GM18519 (cell line): ENCODE measurements around the gene NFAT5.

Experiments
- ATAC-seq: cut with Tn5 transposase; IDR thresholded peaks from one replicate; pipeline ENCODE4 v1.9.1; 2021; ENCODE audit warnings: mild to moderate bottlenecking, moderate library complexity; ENCODE audit not compliant: unreplicated experiment, low FRiP score

The NFAT5 gene

GRCh38 chr16:69590590-69590989, 24.8 kb downstream of the NFAT5 start:
- ATAC-seq: no peak

- ATAC-seq: no peak
Observed at GRCh38 chr16:69593751-69594255, 28.0 kb downstream of the NFAT5 start.

DNA sequence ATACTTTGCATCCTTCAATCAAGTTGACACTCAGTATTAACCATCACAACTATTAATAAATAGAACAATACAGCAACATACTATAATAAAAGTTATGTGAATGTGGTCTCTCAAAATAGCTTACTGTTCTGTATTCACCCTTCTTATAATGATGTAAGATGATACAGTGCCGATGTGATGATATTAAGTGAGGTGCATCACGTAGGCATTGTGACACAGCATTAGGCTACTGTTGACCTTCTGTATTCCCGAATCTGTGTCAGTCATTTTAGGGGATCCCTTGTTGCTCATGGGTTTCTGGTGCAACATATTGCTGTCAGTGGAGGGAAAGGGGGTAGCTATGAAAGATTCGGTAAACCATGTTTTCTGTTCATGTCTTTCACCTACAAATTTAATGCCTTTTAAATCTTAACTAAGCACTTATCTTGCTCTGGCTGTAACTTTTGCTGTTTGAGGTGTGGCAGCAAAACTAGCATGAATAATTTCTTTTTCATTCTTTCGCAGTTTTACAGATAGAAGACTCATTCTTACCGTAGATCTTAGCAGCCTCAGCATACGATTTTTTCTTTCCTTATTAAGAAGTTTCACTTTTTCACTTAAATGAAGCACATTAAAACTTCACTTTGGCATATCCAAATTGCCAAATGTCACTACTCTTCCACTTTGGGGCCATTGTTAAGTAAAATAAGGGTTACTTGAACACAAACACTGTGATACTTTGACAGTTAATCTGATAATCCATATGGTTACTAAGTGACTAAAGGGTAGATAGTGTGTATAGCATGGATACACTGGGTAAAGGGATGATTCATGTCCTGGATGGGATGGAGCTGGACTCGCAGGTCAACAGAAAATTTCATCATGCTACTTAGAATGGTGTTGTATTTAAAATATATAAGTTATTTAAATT, 29.6 kb downstream of the NFAT5 start:
- ATAC-seq: no peak

DNA sequence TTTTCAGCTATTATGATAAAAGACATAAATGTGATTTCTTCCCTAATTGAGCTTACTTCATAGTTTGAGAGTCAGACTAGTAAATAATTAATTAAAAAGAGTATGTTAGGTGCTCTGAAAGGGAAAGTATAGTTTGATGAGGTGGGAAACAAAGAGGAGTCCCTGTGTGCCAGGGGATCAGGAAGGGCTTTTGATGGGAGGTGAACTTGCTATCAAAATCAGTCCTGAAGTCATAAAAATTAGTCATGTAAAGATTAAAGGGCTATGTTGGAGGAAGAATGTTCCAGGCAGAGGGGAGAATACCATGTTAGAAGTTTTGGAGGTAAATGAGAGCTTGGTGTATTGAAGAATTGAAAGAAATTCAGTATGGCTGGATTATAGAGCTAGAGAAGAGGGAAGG, 31.0 kb downstream of the NFAT5 start:
- ATAC-seq: no peak

GRCh38 chr16:69598045-69598444, 32.3 kb downstream of the NFAT5 start:
- no peak for ATAC-seq

- ATAC-seq: no peak
Observed at GRCh38 chr16:69599731-69600130, 34.0 kb downstream of the NFAT5 start.

DNA sequence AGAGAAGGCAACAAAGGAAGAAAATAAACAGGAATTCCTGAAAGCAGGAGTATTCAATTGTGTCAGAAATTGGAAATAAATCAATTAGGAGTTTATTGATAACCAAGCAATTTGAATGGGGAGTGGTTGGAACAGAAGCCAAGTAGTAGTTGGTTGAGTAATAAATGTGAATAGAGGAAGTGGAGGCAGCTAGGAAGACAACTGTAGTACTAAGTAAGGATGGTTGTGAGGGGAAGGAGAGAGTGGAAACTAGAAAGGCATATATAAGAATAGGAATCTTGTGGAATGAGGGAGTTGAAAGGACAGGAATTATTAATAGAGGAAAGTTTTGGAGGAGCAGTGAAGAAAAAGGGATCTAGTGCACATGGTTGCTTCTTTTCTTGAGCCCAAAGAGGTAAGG, 34.4 kb downstream of the NFAT5 start:
- ATAC-seq: no peak

DNA sequence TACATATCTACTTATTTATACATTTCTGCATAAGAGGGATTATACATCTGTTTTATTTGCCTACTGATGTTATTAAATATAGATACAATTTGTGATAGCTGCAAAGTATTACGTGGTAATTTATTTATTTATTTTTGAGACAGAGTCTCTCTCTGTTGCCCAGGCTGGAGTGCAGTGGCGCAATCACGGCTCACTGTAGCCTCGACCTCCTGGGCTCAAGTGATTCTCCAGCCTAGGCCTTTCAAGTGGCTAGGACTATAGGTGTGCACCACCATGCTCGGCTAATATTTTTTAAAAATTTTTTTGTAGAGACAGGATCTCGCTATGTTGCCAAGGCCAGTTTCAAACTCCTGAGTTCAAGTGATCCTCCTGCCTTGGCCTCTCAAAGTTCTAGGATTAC, 35.5 kb downstream of the NFAT5 start:
- ATAC-seq: no peak

DNA sequence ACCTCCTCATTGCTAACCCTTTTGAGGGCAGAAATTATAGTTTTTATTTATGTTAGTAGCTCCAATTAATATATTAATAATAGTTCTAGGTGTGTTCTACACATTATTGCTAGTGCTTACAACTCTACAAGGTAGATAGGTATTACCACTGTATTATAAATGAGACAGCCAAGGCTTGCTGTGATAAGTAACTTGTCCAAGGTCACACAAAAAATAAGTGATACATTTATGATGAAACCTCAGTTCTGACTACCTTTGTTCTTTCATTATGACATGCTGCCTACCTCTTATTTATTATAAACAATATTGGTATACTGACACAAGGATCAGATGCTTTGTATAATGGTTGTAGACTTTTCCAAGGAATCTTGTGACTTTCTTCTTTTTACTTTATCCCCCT, 41.2 kb downstream of the NFAT5 start:
- no peak for ATAC-seq

DNA sequence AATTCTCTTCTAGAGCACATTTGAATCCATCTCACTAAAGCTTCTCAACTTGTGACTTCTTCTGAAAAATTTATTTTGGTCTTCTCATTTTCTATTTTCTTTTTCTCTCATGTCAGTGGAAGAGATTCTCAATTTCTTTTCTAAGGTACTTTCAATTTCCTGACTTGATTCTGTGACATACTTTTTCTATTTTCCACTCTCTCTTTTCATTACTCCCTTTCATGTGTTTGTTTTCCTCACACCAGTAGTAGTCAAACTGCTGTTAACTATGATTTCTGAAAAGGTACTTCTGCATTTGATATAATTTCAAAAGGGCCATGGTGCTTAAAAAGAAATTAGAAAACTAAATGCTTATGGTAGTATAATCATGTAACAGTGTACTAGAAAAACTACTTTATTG, 41.9 kb downstream of the NFAT5 start:
- ATAC-seq: no peak

GRCh38 chr16:69610356-69610755, 44.6 kb downstream of the NFAT5 start:
- ATAC-seq: no peak

GRCh38 chr16:69611103-69611640, 45.4 kb downstream of the NFAT5 start:
- ATAC-seq: no peak

DNA sequence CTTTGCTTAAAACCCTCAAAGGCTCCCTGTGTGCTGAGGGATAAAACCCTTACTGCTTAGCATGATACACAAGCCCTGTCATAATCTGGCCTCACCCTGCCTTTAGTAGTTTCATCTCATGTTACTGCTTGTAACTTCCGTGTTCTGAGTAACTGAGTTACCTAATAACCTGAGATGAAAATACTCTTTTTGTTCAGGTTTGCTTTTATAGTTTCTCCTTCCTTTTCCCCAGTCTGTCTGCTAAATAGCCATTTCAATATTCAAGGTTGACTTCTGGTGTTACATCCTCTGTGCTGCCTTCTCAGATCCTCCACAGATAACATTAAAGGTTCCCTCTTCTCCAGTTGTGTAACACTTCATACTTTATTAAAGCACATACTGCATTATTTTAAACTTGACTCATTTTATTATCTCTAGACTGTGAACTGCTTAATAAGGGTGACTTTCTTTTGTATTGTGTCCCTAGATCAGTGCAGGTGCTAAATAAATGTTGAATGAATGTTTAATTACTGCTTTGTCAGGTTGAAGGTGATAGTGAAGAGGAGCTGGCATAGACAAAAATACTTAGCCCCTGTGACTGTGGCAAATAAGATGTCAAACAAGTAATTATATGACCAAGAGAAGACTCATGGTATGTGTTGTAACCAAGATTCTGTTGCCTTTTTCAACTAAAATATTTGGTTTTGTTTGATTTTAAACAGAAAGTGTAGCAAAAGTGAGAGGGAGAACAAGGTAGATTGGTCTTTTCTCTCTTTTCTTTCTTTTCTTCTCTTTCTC, 47.8 kb downstream of the NFAT5 start:
- no peak for ATAC-seq

- ATAC-seq: no peak
Observed at GRCh38 chr16:69615528-69615927, 49.8 kb downstream of the NFAT5 start.

DNA sequence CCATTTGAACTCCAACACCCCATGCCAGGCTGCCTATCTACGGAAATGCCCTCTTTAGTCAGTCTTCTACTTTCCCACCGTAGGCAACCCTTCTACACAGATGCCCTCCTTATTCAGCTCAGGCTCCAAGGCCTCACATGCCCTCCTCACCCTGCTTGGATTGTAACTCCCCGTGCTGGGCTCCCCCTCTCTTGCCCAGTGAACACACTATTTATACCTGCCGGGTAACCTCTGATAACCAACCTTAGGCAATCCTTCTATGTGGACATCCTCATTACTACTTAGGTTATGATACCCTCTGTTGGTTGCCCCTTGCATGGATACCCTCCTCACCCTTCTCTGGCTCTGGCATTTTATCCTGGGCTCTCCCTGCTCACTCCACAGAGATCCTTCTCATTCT, 50.3 kb downstream of the NFAT5 start:
- ATAC-seq: no peak

DNA sequence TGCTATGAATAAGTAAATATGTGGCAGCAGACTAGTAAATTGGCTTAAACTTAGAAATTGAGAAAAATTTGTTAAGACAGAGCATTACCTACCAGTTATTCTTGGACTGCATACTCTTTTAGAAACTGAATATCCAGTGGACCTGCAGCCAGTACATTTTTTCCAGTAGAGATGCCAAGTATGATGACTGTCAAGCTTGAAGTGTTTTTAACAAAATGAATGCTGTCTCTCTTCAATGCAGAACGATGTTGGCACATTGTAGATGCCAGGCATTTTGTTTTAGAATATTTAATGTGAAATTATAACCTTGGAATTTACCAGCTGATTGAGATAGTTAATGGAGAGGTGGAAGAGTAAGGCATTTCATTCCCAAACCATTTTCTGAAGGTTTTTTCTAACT, 52.5 kb downstream of the NFAT5 start:
- ATAC-seq: no peak

GRCh38 chr16:69618721-69619120, 53.0 kb downstream of the NFAT5 start:
- ATAC-seq: no peak

DNA sequence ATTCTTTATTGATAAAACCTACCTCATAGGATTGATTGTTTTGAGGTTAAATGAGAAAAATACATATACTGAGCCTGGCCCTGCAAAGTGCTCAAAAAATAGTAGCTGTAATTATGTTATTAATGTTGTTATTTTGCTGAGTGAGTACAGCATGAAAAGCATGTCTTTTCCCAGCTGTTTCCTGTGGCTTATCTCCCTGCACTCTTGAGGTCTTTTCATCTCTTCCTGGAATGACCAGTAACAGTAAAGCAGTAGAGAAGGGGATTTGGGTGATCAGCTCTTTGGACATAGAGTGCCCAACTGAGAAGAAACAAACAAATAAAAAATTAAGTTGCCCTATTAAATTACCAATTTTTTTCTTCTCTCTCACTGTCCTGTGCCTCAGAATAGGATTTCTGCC, 53.7 kb downstream of the NFAT5 start:
- no peak for ATAC-seq

DNA sequence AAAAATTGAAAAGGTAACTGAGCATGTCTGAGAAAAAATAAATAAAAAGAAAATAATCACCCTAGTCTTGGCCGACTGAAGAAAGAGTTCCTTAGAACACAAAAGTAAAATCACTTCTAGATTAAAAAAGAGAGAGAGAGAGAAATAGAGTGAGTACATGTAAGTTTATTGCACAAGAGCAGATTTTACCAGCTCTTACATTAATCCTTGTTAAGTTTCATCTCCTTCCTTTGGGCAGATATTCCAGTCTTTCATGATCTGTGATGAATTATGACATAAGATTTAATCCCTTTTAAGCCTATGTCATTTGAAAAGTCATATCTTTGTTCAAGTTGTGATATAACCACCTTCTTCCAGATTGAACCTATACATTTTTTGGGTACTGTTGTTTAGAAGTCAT, 54.8 kb downstream of the NFAT5 start:
- ATAC-seq: no peak

- no peak for ATAC-seq
Observed at GRCh38 chr16:69621225-69621624, 55.5 kb downstream of the NFAT5 start.

DNA sequence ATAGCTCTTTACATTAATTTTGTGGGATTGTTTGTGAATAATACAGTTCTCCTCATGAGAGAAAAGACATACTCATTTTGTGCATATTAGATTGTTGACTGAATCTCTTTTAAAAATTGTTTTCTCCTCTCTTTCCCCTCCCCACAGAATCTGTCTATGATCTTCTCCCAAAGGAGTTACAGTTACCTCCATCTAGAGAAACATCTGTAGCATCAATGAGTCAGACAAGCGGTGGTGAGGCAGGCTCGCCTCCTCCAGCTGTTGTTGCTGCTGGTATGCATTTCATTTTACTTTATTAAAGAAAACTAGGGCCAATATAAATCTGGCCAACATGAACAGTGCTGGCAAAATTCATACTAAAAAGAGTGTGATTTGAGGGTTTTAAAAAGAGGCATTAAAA, 60.5 kb downstream of the NFAT5 start:
- no peak for ATAC-seq
